Right ventricle myocardium inferior (tissue), 1 donor: Measurements from ENCODE around the gene ENOX2. TPM values are rescaled to one million over a fixed set of nuclear protein-coding genes. Genes with fewer than 3 reads are reported as not detected.

ENCODE experiments used
- ATAC-seq: fragments of 200-7000 bp; cut with Tn5 transposase; one replicate; pipeline ENCODE4 v1.9.1; 2020; ENCODE audit warnings: mild to moderate bottlenecking, moderate library complexity
- DNase-seq: peaks from one replicate; pipeline ENCODE4 v3.0.0; 2021; ENCODE audit errors: missing footprints
- intact Hi-C: fragments of 100-400 bp; cut with DNase I; formaldehyde crosslinking; loops from one replicate; pipeline ENCODE4 v1.11.0; 2022
- total RNA-seq: library from RNA; stranded (reverse); fragmentation: NEBNext Ultra II Directional; extraction: Animal tissue kit (Norgen Biotek cat#: 25700); gene quantifications from one replicate; pipeline ENCODE4 v1.2.1, GENCODE V29; 2021
- donor health status: DM: no; HTN: yes; CAD: no; lungs with severe emphysema.

The ENOX2 gene
- total RNA-seq, 1 donor from 2014 or later, result 14.7 TPM

GRCh38 chrX:130615941-130616340, 287.1 kb downstream of the ENOX2 start:
- DNase-seq (no peak), ATAC-seq (no peak)
- intact Hi-C loops, result no loop called here

GRCh38 chrX:130607431-130607830, 295.6 kb downstream of the ENOX2 start:
- ATAC-seq (no peak), DNase-seq (no peak)
- intact Hi-C loops, result no loop called here

GRCh38 chrX:130606425-130606824, 296.6 kb downstream of the ENOX2 start:
- intact Hi-C loops, result no loop called here
- no peak for ATAC-seq
- DNase-seq, result no peak

- DNase-seq (no peak), ATAC-seq (no peak)
- intact Hi-C loops, result no loop called here
Measured at GRCh38 chrX:130604882-130605281, 298.1 kb downstream of the ENOX2 start.

- DNase-seq (no peak), ATAC-seq (no peak)
- intact Hi-C loops, result no loop called here
Measured at GRCh38 chrX:130594453-130594916, 308.5 kb downstream of the ENOX2 start.

GRCh38 chrX:130593911-130594310, 309.1 kb downstream of the ENOX2 start:
- DNase-seq (no peak), ATAC-seq (no peak)
- intact Hi-C loops, result no loop called here

- intact Hi-C loops, result no loop called here
- ATAC-seq, result no peak
Measured at GRCh38 chrX:130592204-130592603, 310.8 kb downstream of the ENOX2 start.

GRCh38 chrX:130578906-130579305, 324.1 kb downstream of the ENOX2 start:
- ATAC-seq, result no peak
- intact Hi-C loops, result loop anchor here (5.0 kb wide), 2 partner anchors 323 to 338 kb away; partner anchors contain the start of gene ENOX2
- DNase-seq, result no peak

More at GRCh38 chrX:130592204-130592603, 310.8 kb downstream of the ENOX2 start:
- DNase-seq, result no peak

- intact Hi-C loops, result loop anchor here (5.0 kb wide), 2 partner anchors 325 to 340 kb away; partner anchors contain the start of gene ENOX2
- DNase-seq, result no peak
- no peak for ATAC-seq
Measured at GRCh38 chrX:130577431-130577830, 325.6 kb downstream of the ENOX2 start.

- DNase-seq, result no peak
Measured at GRCh38 chrX:130575831-130576389, 327.1 kb downstream of the ENOX2 start.

More at GRCh38 chrX:130575831-130576389, 327.1 kb downstream of the ENOX2 start:
- ATAC-seq, result no peak
- intact Hi-C loops, result loop anchor here (5.0 kb wide), 2 partner anchors 326 to 341 kb away; partner anchors contain the start of gene ENOX2

Other genes starting within 250 kb of the ENOX2 start
- gene ARHGAP36, start 155.1 kb upstream of the ENOX2 start, total RNA-seq, result not detected